Left ventricle myocardium inferior (tissue), 1 donor: ENCODE measurements around the gene TUBE1. TPM values are rescaled to one million over a fixed set of nuclear protein-coding genes. Genes with fewer than 3 reads are reported as not detected.

ENCODE experiments used
- DNase-seq: peaks from one replicate; pipeline ENCODE4 v3.0.0-alpha.2; 2020
- H3K27ac ChIP-seq: fragments of 200-600 bp; replicated peaks from 2 replicates; pipeline ENCODE4 v1.8.0; 2021
- H3K27me3 ChIP-seq: fragments of 200-600 bp; 2 replicates; pipeline ENCODE4 v1.8.0; 2021; ENCODE audit warnings: low read depth
- H3K36me3 ChIP-seq: fragments of 200-600 bp; 2 replicates; pipeline ENCODE4 v1.8.0; 2021
- H3K4me1 ChIP-seq: fragments of 200-600 bp; 2 replicates; pipeline ENCODE4 v1.8.0; 2021
- H3K4me3 ChIP-seq: fragments of 200-600 bp; 2 replicates; pipeline ENCODE4 v1.8.0; 2021; ENCODE audit warnings: mild to moderate bottlenecking, moderate library complexity
- H3K9me3 ChIP-seq: fragments of 200-600 bp; replicated peaks from 2 replicates; pipeline ENCODE4 v1.8.0; 2021
- CTCF ChIP-seq: fragments of 200-600 bp; IDR thresholded peaks from 2 replicates; pipeline ENCODE4 v1.8.0; 2021; ENCODE audit warnings: antibody characterized with exemption, mild to moderate bottlenecking, borderline replicate concordance
- intact Hi-C: fragments of 100-400 bp; cut with micrococcal nuclease; formaldehyde crosslinking; loops from one replicate; pipeline ENCODE4 v1.11.0; 2022
- long read RNA-seq: library from polyadenylated mRNA; unstranded; transcript quantifications from one replicate; pipeline ENCODE4 v2.0.0, GENCODE V29; 2021
- total RNA-seq: library from RNA; stranded (reverse); fragmentation: NEBNext Ultra II Directional; extraction: Animal tissue kit (Norgen Biotek cat#: 25700); gene quantifications from one replicate; pipeline ENCODE4 v1.2.1, GENCODE V29; 2021
- donor health status: DM: no; HTN: yes; CAD: no; lungs with severe emphysema.

The TUBE1 gene, protein sequence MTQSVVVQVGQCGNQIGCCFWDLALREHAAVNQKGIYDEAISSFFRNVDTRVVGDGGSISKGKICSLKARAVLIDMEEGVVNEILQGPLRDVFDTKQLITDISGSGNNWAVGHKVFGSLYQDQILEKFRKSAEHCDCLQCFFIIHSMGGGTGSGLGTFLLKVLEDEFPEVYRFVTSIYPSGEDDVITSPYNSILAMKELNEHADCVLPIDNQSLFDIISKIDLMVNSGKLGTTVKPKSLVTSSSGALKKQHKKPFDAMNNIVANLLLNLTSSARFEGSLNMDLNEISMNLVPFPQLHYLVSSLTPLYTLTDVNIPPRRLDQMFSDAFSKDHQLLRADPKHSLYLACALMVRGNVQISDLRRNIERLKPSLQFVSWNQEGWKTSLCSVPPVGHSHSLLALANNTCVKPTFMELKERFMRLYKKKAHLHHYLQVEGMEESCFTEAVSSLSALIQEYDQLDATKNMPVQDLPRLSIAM
- 28.5 TPM for total RNA-seq
- long read RNA-seq, transcript TUBE1-202 (12 exons, 2,142 nt) = major isoform, 24 of 31 reads
- long read RNA-seq, partial matches to known transcripts = 2 of 31 reads
- long read RNA-seq, other reads (novel, unspliced or antisense) = 5 of 31 reads

- Histone ChIP-seq H3K4me1 (peaks cover 51% of the 10 kb centered on the region), H3K27ac (peak within 1 kb of the TSS; percentile 93), H3K4me3 (peak within 1 kb of the TSS; percentile 85), H3K36me3 (peaks cover 29% of the 10 kb centered on the region), H3K9me3 (no peaks in the 10 kb centered on the region), H3K27me3 (no peaks in the 10 kb centered on the region)
- peak; percentile 27 for TF ChIP-seq CTCF
- intact Hi-C loops = no loop called here
- peak; percentile 90 for DNase-seq
These were observed at the start of gene TUBE1, which contains the start of gene FAM229B for GRCh38 chr6:112087136-112087911. Gene TUBE1, minus strand, starts transcription at chr6:112087482. Its CDS starts 48 bp downstream, at chr6:112087434. Gene FAM229B, plus strand, starts transcription at chr6:112087591. Its CDS starts 11,693 bp downstream, at chr6:112099284.

GRCh38 chr6:112130878-112131277 is 43.6 kb upstream of the TUBE1 start:
- TF ChIP-seq CTCF = no peak
- Histone ChIP-seq H3K4me3 (no peak overlapping the region), H3K4me1 (no peaks in the 10 kb centered on the region), H3K27ac (no peak overlapping the region), H3K27me3 (no peaks in the 10 kb centered on the region), H3K36me3 (peaks cover 100% of the 10 kb centered on the region), H3K9me3 (no peaks in the 10 kb centered on the region)
- no peak for DNase-seq
- intact Hi-C loops = loop anchor here (10.0 kb wide), 1 partner anchor 56 kb away; no protein-coding TSS in a partner anchor

DNA sequence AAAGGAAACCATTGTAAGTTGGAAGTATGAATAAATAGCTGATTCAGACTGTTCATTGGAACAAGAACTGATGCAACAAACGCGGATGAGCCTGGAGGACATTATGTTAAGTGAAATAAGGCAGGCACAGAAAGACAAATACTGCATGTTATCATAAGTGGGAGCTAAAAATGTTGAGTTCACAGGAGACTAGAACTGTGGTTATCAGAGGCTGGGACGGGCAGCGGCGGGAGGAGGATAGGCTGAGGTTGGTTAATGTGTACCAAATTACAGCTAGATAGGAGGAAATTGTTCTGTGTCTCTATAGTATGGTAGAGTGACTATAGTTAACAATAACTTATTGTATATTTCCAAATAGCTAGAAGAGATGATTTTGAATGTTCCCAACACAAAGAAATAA is 40.9 kb upstream of the TUBE1 start:
- no peak for TF ChIP-seq CTCF
- Histone ChIP-seq H3K4me1 (no peaks in the 10 kb centered on the region), H3K4me3 (no peak overlapping the region), H3K9me3 (no peaks in the 10 kb centered on the region), H3K27ac (no peak overlapping the region), H3K27me3 (no peaks in the 10 kb centered on the region), H3K36me3 (peaks cover 100% of the 10 kb centered on the region)
- DNase-seq = no peak
- intact Hi-C loops = no loop called here

- DNase-seq = no peak
- H3K36me3 ChIP-seq = peaks cover 98% of the 10 kb centered on the region
- no peaks in the 10 kb centered on the region for H3K27me3 ChIP-seq
- no peaks in the 10 kb centered on the region for H3K9me3 ChIP-seq
- no peak overlapping the region for H3K4me3 ChIP-seq
- no peaks in the 10 kb centered on the region for H3K4me1 ChIP-seq
- H3K27ac ChIP-seq = no peak overlapping the region
- intact Hi-C loops = no loop called here
- no peak for TF ChIP-seq CTCF
These were observed 36.7 kb upstream of the TUBE1 start for GRCh38 chr6:112123982-112124381.

- Histone ChIP-seq H3K27me3 (no peaks in the 10 kb centered on the region), H3K27ac (no peak overlapping the region), H3K9me3 (no peaks in the 10 kb centered on the region), H3K4me3 (no peak overlapping the region), H3K4me1 (no peaks in the 10 kb centered on the region), H3K36me3 (peaks cover 98% of the 10 kb centered on the region)
- DNase-seq = no peak
- TF ChIP-seq CTCF = no peak
- intact Hi-C loops = no loop called here
These were observed 35.5 kb upstream of the TUBE1 start for GRCh38 chr6:112122756-112123155.
